H9 (cell line): ENCODE results near the gene CMTM2. TPM values are rescaled to one million over a fixed set of nuclear protein-coding genes. Genes with fewer than 3 reads are reported as not detected.
A peak's percentile ranks its signal among the peaks of the same experiment; 100 is the strongest.

ENCODE experiments used
- DNase-seq: peaks from one replicate; pipeline ENCODE4 v3.0.0-alpha.2; 2017
- H2AFZ ChIP-seq: one replicate; pipeline ENCODE4 v1.6.1; 2013; ENCODE audit warnings: mild to moderate bottlenecking, low read length, control low read depth, moderate library complexity
- H2AK5ac ChIP-seq: 2 replicates; pipeline ENCODE4 v1.6.1; 2013; ENCODE audit warnings: low read length, control low read depth, mixed read lengths; ENCODE audit not compliant: insufficient read length
- H2BK120ac ChIP-seq: one replicate; pipeline ENCODE4 v1.6.1; 2013; ENCODE audit warnings: low read depth, mild to moderate bottlenecking, low read length, control low read depth, inconsistent platforms; ENCODE audit not compliant: poor library complexity, severe bottlenecking
- H2BK12ac ChIP-seq: 2 replicates; pipeline ENCODE4 v1.6.1; 2013; ENCODE audit warnings: low read length, control low read depth, mixed read lengths, low read depth; ENCODE audit not compliant: insufficient read length
- H2BK15ac ChIP-seq: 2 replicates; pipeline ENCODE4 v1.6.1; 2013; ENCODE audit warnings: low read depth, low read length, control low read depth
- H2BK20ac ChIP-seq: one replicate; pipeline ENCODE4 v1.6.1; 2013; ENCODE audit warnings: low read depth, mild to moderate bottlenecking, low read length, control low read depth, inconsistent platforms; ENCODE audit not compliant: poor library complexity, severe bottlenecking
- H2BK5ac ChIP-seq: 2 replicates; pipeline ENCODE4 v1.6.1; 2013; ENCODE audit warnings: low read length, control low read depth, mixed read lengths; ENCODE audit not compliant: insufficient read length
- H3K14ac ChIP-seq: 2 replicates; pipeline ENCODE4 v1.6.1; 2013; ENCODE audit warnings: low read length, control low read depth; ENCODE audit not compliant: insufficient read depth
- H3K18ac ChIP-seq: 2 replicates; pipeline ENCODE4 v1.6.1; 2013; ENCODE audit warnings: low read depth, mild to moderate bottlenecking, mixed read lengths, low read length, control low read depth; ENCODE audit not compliant: insufficient read length
- H3K23ac ChIP-seq: 2 replicates; pipeline ENCODE4 v1.6.1; 2013; ENCODE audit warnings: low read length, control low read depth, mixed read lengths, low read depth; ENCODE audit not compliant: insufficient read length
- H3K23me2 ChIP-seq: 2 replicates; pipeline ENCODE4 v1.6.1; 2013; ENCODE audit warnings: low read depth, mild to moderate bottlenecking, mixed read lengths, low read length, control low read depth; ENCODE audit not compliant: insufficient read length, poor library complexity, severe bottlenecking
- H3K27ac ChIP-seq: 2 replicates; pipeline ENCODE4 v1.5.1; 2013; ENCODE audit warnings: low read length, control low read depth, mixed read lengths, low read depth; ENCODE audit not compliant: insufficient read length
- H3K27me3 ChIP-seq: 2 replicates; pipeline ENCODE4 v1.6.1; 2013; ENCODE audit warnings: low read length, control low read depth, inconsistent platforms; ENCODE audit not compliant: insufficient read depth
- H3K4ac ChIP-seq: 2 replicates; pipeline ENCODE4 v1.6.1; 2013; ENCODE audit warnings: low read depth, mild to moderate bottlenecking, control low read depth, inconsistent platforms, low read length, moderate library complexity
- H3K4me1 ChIP-seq: 2 replicates; pipeline ENCODE4 v1.6.1; 2013; ENCODE audit warnings: low read length, control low read depth, inconsistent platforms; ENCODE audit not compliant: insufficient read depth
- H3K4me2 ChIP-seq: 2 replicates; pipeline ENCODE4 v1.6.1; 2013; ENCODE audit warnings: low read length, control low read depth, mixed read lengths; ENCODE audit not compliant: insufficient read length, insufficient read depth
- H3K56ac ChIP-seq: 2 replicates; pipeline ENCODE4 v1.6.1; 2013; ENCODE audit warnings: low read depth, mild to moderate bottlenecking, mixed read lengths, low read length, control low read depth; ENCODE audit not compliant: insufficient read length
- H3K79me1 ChIP-seq: 2 replicates; pipeline ENCODE4 v1.6.1; 2013; ENCODE audit warnings: low read depth, mild to moderate bottlenecking, moderate library complexity, low read length, control low read depth, inconsistent platforms; ENCODE audit not compliant: insufficient read depth, poor library complexity, severe bottlenecking
- H3K79me2 ChIP-seq: 2 replicates; pipeline ENCODE4 v1.6.1; 2013; ENCODE audit warnings: low read length, control low read depth, inconsistent platforms; ENCODE audit not compliant: insufficient read depth
- H3K9ac ChIP-seq: 2 replicates; pipeline ENCODE4 v1.6.1; 2013; ENCODE audit warnings: low read length, control low read depth, mixed read lengths; ENCODE audit not compliant: insufficient read length; ENCODE audit errors: extremely low read depth
- H3K9me3 ChIP-seq: one replicate; pipeline ENCODE4 v1.6.1; 2013; ENCODE audit warnings: low read depth, low read length, inconsistent platforms; ENCODE audit not compliant: control insufficient read depth
- H3T11ph ChIP-seq: one replicate; pipeline ENCODE4 v1.6.1; 2013; ENCODE audit warnings: mild to moderate bottlenecking, low read length, control low read depth, inconsistent platforms
- H4K20me1 ChIP-seq: one replicate; pipeline ENCODE4 v1.6.1; 2013; ENCODE audit not compliant: control insufficient read depth, insufficient read length, insufficient read depth
- H4K5ac ChIP-seq: 2 replicates; pipeline ENCODE4 v1.6.1; 2013; ENCODE audit warnings: low read depth, mild to moderate bottlenecking, mixed read lengths, low read length, control low read depth; ENCODE audit not compliant: insufficient read length
- H4K8ac ChIP-seq: replicated peaks from 2 replicates; pipeline ENCODE4 v1.6.1; 2013; ENCODE audit warnings: low read length, control low read depth, mixed read lengths, low read depth; ENCODE audit not compliant: insufficient read length
- H4K91ac ChIP-seq: 2 replicates; pipeline ENCODE4 v1.6.1; 2013; ENCODE audit warnings: low read depth, mild to moderate bottlenecking, moderate library complexity, mixed read lengths, low read length, control low read depth; ENCODE audit not compliant: insufficient read length
- H3K27ac Mint-ChIP-seq, 3 experiments: 2 replicates in 2 of 3; 3 replicates in 1 of 3; pipeline ENCODE4 v1.8.0; 2020 to 2021; ENCODE audit warnings: mixed read lengths in 3 of 3, mild to moderate bottlenecking in 1 of 3, moderate library complexity in 1 of 3
- H3K27me3 Mint-ChIP-seq: 2 replicates; pipeline ENCODE4 v1.8.0; 2021; ENCODE audit warnings: low read depth, mild to moderate bottlenecking, moderate library complexity, mixed read lengths
- H3K36me3 Mint-ChIP-seq, 3 experiments: 2 replicates in 2 of 3; 3 replicates in 1 of 3; pipeline ENCODE4 v1.8.0; 2020 to 2021; ENCODE audit warnings: low read depth in 3 of 3, mixed read lengths in 3 of 3; ENCODE audit not compliant: insufficient read depth in 1 of 3
- H3K4me1 Mint-ChIP-seq, 2 experiments: 2 replicates each; pipeline ENCODE4 v1.8.0; 2020; ENCODE audit warnings: mixed read lengths in 2 of 2
- H3K4me3 Mint-ChIP-seq, 2 experiments: 2 replicates in 1 of 2; 3 replicates in 1 of 2; pipeline ENCODE4 v1.8.0; 2020 to 2021; ENCODE audit warnings: mild to moderate bottlenecking in 2 of 2, mixed read lengths in 2 of 2, moderate library complexity in 1 of 2
- H3K9me3 Mint-ChIP-seq, 2 experiments: 2 replicates in 1 of 2; 3 replicates in 1 of 2; pipeline ENCODE4 v1.8.0; 2020; ENCODE audit warnings: mild to moderate bottlenecking in 2 of 2, mixed read lengths in 2 of 2, moderate library complexity in 1 of 2
- WGBS: extraction: QIAGEN DNeasy Blood & Tissue Kit; methylation state at CpG from one replicate; pipeline ENCODE4 v1.1.7; 2013; ENCODE audit warnings: missing lambda C conversion rate, low lambda C conversion rate, mixed read lengths; ENCODE audit not compliant: insufficient read length; ENCODE audit errors: extremely low coverage; 5-methylcytosine and 5-hydroxymethylcytosine counted together
- total RNA-seq: library from RNA; stranded (reverse); gene quantifications from 2 replicates; pipeline ENCODE4 v1.2.1, GENCODE V29; 2021
- TF ChIP-seq, protein P1 (sequence below): fragments of 200-600 bp; sonication (generic); conservative IDR thresholded peaks from 3 replicates; pipeline ENCODE4 v1.8.0; 2021; ENCODE audit warnings: antibody characterized with exemption, mild to moderate bottlenecking

CMTM2 gene
- total RNA-seq, 1 experiment from 2014 or later: not detected

DNA sequence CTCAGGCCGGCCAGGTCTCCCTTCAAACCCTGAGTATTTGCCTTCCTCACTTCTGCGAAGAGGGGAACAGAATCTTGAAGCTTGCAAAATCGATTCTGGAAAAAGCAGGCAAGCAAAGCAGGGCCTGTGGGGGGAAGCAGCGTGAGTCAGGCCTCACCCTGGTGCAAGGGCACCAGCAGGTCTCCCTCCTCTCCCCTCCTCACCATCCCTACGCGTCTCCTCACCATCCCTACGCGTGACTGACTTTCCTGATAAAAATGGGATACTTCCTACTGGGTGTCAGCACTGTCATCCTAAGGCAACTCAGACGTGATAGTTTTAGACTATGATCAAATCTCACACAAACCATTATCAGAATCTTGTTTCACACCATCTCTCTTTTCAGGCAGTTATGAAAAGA is 37.3 kb downstream of the CMTM2 start:
- H3K18ac ChIP-seq: no peak overlapping the region
- H3K4me2 ChIP-seq: peak overlapping the region; percentile 5
- H3K23ac ChIP-seq: no peak overlapping the region
- H3K27me3 ChIP-seq: no peaks in the 10 kb centered on the region
- no peaks in the 10 kb centered on the region for H3K27me3 Mint-ChIP-seq
- H2BK5ac ChIP-seq: no peak overlapping the region
- H3K79me2 ChIP-seq: no peaks in the 10 kb centered on the region
- no peaks in the 10 kb centered on the region for H4K20me1 ChIP-seq
- H2BK120ac ChIP-seq: no peak overlapping the region
- H2BK15ac ChIP-seq: no peak overlapping the region
- H3T11ph ChIP-seq: no peak overlapping the region
- H3K9me3 Mint-ChIP-seq: no peaks in the 10 kb centered on the region; a peak in 1 of 5 replicates
- no peak overlapping the region for H2BK20ac ChIP-seq
- peaks cover 34 to 71% (median 68%) of the 10 kb centered on the region in 3 experiments for H3K36me3 Mint-ChIP-seq
- no peak overlapping the region for H3K14ac ChIP-seq
- H3K4ac ChIP-seq: no peak overlapping the region
- no peaks in the 10 kb centered on the region for H3K23me2 ChIP-seq
- no peak overlapping the region for H4K5ac ChIP-seq
- H4K91ac ChIP-seq: no peak overlapping the region
- no peak overlapping the region for H2AK5ac ChIP-seq
- H4K8ac ChIP-seq: no peak overlapping the region
- no peak overlapping the region for H3K27ac ChIP-seq
- WGBS: no CpG with 5 or more reads among the region's 9 CpGs
- no peak overlapping the region for H2BK12ac ChIP-seq
- TF ChIP-seq, protein P1, sequence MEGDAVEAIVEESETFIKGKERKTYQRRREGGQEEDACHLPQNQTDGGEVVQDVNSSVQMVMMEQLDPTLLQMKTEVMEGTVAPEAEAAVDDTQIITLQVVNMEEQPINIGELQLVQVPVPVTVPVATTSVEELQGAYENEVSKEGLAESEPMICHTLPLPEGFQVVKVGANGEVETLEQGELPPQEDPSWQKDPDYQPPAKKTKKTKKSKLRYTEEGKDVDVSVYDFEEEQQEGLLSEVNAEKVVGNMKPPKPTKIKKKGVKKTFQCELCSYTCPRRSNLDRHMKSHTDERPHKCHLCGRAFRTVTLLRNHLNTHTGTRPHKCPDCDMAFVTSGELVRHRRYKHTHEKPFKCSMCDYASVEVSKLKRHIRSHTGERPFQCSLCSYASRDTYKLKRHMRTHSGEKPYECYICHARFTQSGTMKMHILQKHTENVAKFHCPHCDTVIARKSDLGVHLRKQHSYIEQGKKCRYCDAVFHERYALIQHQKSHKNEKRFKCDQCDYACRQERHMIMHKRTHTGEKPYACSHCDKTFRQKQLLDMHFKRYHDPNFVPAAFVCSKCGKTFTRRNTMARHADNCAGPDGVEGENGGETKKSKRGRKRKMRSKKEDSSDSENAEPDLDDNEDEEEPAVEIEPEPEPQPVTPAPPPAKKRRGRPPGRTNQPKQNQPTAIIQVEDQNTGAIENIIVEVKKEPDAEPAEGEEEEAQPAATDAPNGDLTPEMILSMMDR: no peak
- no peak for DNase-seq
- H2AFZ ChIP-seq: no peak overlapping the region
- H3K27ac Mint-ChIP-seq: peak overlapping the region in 2 of 3 experiments; percentile 20 to 95; a peak in 4 of 7 replicates
- H3K79me1 ChIP-seq: no peaks in the 10 kb centered on the region
- peaks cover 43 to 45% of the 10 kb centered on the region in 2 experiments for H3K4me1 Mint-ChIP-seq
- H3K9me3 ChIP-seq: no peaks in the 10 kb centered on the region
- peak overlapping the region in 1 of 2 experiments; percentile 2; a peak in 1 of 5 replicates for H3K4me3 Mint-ChIP-seq
- H3K4me1 ChIP-seq: peaks cover 9% of the 10 kb centered on the region; the same call in 1 of the 2 replicates
- H3K56ac ChIP-seq: no peak overlapping the region
- no peak overlapping the region for H3K9ac ChIP-seq
